ENCODE data around the gene PITX1. TPM values are rescaled to one million over a fixed set of nuclear protein-coding genes. Genes with fewer than 3 reads are reported as not detected.

Gene PITX1
- total RNA-seq, 1 donor from 2014 or later: not detected

DNA sequence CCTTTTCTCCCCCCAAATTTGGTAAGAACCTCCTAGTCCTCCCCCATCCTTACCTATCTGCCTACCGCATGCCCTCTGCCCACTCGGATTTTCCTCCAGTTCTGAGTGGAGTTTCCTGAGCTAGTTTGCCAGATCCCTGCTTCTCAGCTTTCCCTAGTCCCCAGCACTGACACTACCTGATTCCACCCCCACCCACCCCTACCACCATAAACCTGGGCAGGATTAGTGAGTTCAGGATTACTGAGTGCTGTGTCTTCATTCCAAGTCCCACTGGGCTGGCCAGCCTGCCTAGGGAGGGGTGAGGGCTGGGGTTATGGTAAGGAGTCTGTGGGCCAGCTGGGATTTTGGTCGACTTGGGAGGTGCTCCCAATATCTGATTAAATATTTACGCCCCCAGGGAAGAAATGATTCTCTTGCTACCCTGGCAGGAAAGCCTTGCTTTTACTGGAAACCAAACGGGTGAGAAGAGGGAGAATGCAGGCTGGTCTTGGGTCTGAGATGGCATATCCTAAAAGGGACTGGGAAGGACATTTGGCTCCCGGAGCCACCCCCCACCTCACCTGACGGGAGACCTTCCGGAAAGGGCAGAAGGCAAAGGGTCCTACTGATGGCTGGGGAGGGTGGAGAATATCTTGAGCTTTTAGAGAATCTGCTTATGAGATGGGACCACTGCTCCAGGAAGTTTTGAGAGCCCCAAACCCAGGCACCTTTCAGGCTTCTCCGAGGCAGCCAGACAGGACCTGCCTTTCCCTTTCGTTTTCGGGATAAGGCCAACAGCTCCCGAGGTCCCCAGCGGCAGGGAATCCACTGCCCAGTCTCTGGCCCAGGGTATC, 3.7 kb downstream of the PITX1 start:
- Mint-ChIP-seq H3K9me3 (no peaks in the 10 kb centered on the region), H3K4me1 (peaks cover 20% of the 10 kb centered on the region), H3K36me3 (ENCODE audit: low read depth) (peaks cover 2% of the 10 kb centered on the region), H3K27me3 (ENCODE audit: low read depth) (peaks cover 93% of the 10 kb centered on the region), H3K27ac (ENCODE audit: unreplicated experiment) (no peak overlapping the region), H3K4me3 (no peak overlapping the region)
- TF ChIP-seq, protein P1, sequence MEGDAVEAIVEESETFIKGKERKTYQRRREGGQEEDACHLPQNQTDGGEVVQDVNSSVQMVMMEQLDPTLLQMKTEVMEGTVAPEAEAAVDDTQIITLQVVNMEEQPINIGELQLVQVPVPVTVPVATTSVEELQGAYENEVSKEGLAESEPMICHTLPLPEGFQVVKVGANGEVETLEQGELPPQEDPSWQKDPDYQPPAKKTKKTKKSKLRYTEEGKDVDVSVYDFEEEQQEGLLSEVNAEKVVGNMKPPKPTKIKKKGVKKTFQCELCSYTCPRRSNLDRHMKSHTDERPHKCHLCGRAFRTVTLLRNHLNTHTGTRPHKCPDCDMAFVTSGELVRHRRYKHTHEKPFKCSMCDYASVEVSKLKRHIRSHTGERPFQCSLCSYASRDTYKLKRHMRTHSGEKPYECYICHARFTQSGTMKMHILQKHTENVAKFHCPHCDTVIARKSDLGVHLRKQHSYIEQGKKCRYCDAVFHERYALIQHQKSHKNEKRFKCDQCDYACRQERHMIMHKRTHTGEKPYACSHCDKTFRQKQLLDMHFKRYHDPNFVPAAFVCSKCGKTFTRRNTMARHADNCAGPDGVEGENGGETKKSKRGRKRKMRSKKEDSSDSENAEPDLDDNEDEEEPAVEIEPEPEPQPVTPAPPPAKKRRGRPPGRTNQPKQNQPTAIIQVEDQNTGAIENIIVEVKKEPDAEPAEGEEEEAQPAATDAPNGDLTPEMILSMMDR (conservative IDR thresholded peaks at IDR 0.05): no peak
- DNase-seq (ENCODE audit: low read depth, low spot score): no peak

DNA sequence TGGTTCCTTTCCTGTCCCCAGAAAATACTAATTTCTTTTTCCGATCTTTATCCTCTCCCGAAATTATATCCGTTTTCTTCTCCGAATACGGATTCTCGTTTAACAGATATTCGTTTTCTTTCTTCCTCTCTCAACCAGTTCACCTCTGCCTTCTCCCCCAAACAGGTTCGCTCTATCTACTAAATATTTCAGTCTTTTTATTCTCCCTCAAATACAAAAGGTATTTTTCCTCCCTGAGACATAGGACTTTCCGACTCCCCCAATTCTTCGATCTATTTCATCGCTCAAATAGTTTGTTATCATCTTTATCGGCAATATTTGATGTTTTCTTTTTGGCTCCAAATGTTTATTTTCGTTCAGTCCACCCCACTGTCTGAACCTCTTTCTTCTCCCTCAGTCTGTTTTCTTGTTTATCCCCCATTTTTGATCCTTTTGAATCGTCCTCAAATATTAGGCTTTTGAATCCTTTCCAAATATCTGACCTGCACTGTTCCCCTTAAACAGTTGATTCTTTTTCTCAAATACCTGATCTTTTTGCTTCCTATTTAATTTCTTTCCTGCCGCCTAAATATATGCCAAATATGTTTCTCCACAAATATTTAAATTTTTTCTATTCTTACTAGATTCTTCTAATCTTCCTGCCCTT, 4.4 kb downstream of the PITX1 start:
- Mint-ChIP-seq H3K4me1 (peaks cover 15% of the 10 kb centered on the region), H3K4me3 (no peak overlapping the region), H3K36me3 (ENCODE audit: low read depth) (peaks cover 2% of the 10 kb centered on the region), H3K27me3 (ENCODE audit: low read depth) (peaks cover 93% of the 10 kb centered on the region), H3K9me3 (no peaks in the 10 kb centered on the region), H3K27ac (ENCODE audit: unreplicated experiment) (no peak overlapping the region)
- TF ChIP-seq, protein P1 (conservative IDR thresholded peaks at IDR 0.05): no peak
- DNase-seq (ENCODE audit: low read depth, low spot score): no peak

DNA sequence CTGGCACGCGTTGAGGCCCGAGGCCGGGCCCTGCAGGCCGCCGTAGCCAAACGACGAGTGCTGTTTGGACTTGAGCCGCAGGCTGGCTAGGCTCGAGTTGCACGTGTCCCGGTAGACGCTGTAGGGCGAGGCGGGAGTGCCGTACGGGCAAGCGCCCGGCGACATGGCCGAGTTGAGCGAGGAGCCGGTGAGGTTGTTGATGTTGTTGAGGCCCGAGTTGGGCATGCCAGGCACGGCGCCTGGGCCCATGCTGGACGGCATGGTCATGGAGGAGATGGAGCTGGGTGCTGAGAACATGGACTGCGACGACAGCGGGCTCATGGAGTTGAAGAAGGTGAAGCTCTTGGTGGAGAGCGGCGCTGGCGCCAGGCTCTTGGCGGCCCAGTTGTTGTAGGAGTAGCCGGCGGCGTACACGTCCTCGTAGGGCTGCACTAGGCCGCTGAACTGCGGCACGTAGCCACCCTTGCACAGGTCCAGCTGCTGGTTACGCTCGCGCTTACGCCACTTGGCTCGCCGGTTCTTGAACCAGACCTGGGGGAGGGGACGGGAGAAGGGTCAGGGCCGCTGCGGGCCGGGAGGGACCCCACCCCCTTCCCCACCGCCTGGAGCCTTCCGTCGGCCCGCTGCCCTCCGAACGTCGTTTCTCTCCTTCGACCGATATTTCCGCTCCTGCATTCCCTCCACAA, 5.1 kb downstream of the PITX1 start:
- Mint-ChIP-seq H3K9me3 (no peaks in the 10 kb centered on the region), H3K27ac (ENCODE audit: unreplicated experiment) (no peak overlapping the region), H3K36me3 (ENCODE audit: low read depth) (peaks cover 2% of the 10 kb centered on the region), H3K27me3 (ENCODE audit: low read depth) (peaks cover 96% of the 10 kb centered on the region), H3K4me1 (peaks cover 11% of the 10 kb centered on the region), H3K4me3 (peak overlapping the region; percentile 24)
- TF ChIP-seq, protein P1 (conservative IDR thresholded peaks at IDR 0.05): no peak
- no peak for DNase-seq (ENCODE audit: low read depth, low spot score)

DNA sequence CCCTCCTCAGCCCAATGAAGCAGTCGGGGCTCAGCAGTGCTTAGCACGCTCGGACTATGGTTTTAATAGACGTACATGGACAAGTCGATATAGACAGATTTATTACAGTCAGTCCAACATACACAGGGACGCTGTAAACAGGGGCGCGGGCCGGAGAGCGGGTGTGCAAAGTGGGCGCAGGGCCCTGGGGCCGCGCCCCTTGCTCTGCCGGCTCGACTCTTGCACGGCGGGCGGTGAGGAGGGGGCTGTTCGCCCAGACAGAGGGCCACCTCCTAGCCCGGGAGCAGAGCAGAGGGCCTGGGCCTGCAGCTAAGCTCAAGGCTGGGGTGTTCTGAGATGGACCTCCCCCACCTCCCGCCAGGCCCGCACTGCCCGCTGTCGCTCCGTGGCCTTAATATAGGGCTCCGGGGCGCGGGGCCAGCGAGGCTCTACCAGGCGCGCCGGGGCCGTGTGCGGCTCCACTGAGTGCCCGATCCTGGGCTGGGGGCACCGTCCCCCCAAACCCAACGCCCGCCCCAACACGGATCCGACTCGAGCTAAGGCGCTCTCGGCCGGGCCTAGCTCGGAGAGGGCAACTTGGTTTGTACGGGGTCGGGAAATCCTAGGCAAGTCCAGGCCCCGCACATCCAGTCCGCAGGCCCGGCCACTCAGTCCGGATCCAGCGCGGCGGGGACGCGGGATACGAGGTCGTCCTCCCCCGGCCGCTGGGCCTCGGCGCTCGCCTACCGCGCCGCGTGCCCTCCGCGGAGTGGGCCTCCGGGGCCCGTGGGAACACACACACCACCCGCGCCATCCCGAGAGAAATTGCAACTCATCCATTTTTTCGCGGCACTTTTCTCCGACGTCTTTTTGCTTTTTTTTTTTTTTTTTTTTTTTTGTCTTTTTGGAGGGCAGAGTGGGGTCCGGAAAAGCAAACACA, 6.1 kb downstream of the PITX1 start:
- no peaks in the 10 kb centered on the region for H3K9me3 Mint-ChIP-seq
- peaks cover 6% of the 10 kb centered on the region for H3K4me1 Mint-ChIP-seq
- peaks cover 99% of the 10 kb centered on the region for H3K27me3 Mint-ChIP-seq (ENCODE audit: low read depth)
- no peak for DNase-seq (ENCODE audit: low read depth, low spot score)
- no peak overlapping the region for H3K27ac Mint-ChIP-seq (ENCODE audit: unreplicated experiment)
- no peak overlapping the region for H3K4me3 Mint-ChIP-seq
- TF ChIP-seq, protein P1 (conservative IDR thresholded peaks at IDR 0.05): no peak
- H3K36me3 Mint-ChIP-seq (ENCODE audit: low read depth): peaks cover 2% of the 10 kb centered on the region

DNA sequence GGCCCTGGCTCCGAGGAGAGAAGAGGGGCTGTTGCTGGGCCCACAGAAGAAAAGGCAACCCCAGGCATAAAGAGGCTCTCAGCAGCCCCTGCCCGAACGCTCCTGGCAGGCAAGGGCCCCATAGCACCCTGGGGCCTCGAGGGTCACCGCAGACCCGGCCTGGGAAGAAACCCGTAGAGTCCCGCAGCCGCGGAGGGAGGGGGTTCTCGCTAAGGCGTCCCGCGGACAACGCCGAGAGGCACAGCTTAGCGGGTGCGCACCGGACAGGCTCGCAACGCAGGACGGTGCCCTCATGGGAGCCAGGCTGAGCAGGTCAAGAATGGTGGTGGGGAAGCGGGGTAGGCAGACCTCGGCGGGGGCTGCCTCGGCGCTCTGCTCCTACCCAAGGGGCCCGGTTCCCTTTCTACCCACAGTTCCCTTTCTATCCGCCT, 6.7 kb downstream of the PITX1 start:
- peaks cover 2% of the 10 kb centered on the region for H3K36me3 Mint-ChIP-seq (ENCODE audit: low read depth)
- TF ChIP-seq, protein P1 (conservative IDR thresholded peaks at IDR 0.05): no peak
- H3K27me3 Mint-ChIP-seq (ENCODE audit: low read depth): peaks cover 100% of the 10 kb centered on the region
- H3K4me1 Mint-ChIP-seq: peaks cover 6% of the 10 kb centered on the region
- no peak for DNase-seq (ENCODE audit: low read depth, low spot score)
- H3K9me3 Mint-ChIP-seq: no peaks in the 10 kb centered on the region
- no peak overlapping the region for H3K27ac Mint-ChIP-seq (ENCODE audit: unreplicated experiment)
- peak overlapping the region; percentile 5 for H3K4me3 Mint-ChIP-seq

All from neural crest cell (in vitro differentiated cells).